CD4-positive, alpha-beta T cell treated with Interleukin-4 for 1 hour (primary cell): ENCODE measurements around the gene GRPEL2.

Source experiments
- DNase-seq, 2 donors: peaks; one replicate each; pipeline ENCODE4 v3.0.0-alpha.2; 2020 to 2022

The GRPEL2 gene

DNA sequence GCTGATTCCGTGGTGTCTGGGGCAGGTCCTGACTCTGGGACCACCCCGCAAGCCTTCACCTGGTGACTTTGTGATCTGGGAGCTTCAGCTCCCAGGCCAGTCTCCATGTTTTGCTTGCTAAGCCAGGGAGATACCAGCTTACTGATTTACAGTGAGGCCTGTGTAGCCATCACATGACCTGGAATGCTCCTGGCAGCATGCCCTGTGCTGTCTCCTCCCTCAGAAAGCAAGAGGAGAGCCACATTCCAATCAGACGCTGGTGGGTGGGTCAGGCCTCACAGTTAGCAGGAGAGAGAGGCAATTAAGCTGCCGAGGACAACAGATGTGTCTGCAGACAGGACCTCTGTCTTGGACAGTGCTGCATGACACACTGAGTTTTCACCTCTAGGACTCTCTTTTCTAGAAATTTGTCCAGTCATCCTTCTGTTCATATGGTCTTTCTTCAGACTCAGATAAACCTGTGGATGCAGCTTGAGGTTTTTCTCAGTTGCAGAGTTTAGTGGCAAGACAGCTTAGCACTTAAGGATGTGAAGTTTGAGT, 24.4 kb upstream of the GRPEL2 start:
- no peak for DNase-seq

- no peak for DNase-seq
Observed at GRCh38 chr5:149322518-149322917, 22.8 kb upstream of the GRPEL2 start.

- DNase-seq = no peak
Observed at GRCh38 chr5:149323210-149323609, 22.1 kb upstream of the GRPEL2 start.

DNA sequence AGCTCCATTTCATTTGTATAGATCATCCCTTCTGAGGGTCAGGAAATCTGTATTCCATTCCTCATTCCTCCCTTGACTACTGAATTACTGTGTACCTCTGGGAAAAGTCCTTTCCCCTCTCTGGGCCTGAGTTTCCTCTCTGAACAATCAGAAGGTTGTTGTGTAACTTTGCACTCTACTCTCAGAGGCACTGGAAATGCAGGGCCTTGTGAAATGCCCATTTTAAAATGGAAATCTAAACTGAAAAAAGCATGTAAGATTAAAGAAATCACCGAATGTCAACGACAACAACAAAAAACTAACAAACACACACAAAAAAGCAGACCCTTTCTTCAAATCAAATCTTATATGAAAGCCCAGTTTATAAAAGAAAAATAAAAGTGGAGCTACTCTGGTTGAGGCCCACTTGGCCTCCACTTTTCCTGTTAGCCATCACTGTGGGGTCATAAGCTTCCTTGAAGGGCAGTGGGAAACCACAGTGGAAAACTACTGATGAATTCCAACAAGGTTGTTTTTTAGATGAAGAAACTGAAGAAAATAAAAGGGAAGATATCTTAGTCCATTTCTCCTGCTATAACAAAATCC, 21.6 kb upstream of the GRPEL2 start:
- DNase-seq = no peak

DNA sequence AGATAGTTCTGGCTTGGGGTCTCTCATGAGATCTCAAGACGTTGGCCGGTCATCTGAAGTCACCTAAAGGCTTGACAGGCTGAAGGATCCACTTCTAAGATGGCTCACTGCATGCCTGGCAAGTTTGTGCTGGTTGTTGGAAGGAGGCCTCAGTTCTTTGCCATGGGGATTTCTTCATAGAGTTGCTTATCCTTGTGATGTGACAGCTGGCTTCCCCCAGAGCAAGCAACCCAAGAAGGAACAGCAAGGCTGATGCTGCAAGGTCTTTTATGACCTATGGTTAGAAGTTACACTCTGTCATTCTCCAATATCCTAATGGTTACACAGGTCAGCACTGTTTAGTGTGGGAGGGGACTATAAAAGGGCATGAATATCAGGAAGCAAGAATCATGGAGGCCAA, 20.7 kb upstream of the GRPEL2 start:
- no peak for DNase-seq

DNA sequence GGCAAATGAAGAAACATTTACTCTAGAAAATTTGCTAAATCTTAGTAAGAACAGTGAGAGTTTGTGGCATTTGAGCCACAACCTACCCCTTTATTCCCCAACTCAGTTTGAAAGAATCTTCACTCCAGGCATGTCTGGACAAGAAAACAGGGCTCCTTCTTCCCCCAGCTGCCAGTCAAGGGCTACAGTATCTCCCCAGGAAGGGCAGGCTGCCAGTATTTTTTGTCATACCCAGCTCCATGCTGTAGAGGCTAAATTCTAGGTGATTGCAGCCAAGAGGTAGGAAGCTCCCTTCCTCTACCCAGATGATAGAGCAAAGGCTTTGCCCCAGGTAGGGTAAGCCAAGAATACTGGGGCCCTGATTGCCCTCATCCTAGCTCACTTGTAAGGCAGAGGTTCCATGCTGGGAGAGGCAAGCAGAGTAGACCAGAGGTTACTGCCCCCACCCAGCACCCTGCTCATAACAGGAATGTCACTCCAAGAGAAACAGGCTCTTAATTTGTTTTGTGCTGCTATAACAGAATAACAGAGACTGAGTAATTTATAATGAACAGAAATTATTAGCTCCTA, 20.0 kb upstream of the GRPEL2 start:
- no peak for DNase-seq

- no peak for DNase-seq
Observed at GRCh38 chr5:149325894-149326293, 19.4 kb upstream of the GRPEL2 start.

GRCh38 chr5:149326611-149327010, 18.7 kb upstream of the GRPEL2 start:
- DNase-seq = no peak

DNA sequence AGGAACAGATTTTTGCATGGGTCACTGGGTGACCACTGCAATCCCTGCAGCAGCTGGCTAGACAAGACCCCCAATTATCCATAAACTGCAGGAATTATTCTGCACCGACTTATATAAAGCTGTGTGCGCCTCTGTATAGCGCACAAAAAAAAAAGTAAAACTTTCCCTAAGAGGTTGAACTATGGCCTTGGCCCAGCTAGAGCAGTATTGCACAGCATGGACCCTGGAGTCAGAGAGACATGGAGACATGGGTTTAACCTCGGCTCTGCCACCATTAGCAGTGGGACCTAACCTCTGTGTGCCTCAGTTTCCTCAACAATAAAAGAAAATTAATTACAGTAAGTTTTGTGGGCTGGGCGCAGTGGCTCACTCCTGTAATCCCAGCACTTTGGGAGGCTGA, 17.1 kb upstream of the GRPEL2 start:
- DNase-seq = no peak

DNA sequence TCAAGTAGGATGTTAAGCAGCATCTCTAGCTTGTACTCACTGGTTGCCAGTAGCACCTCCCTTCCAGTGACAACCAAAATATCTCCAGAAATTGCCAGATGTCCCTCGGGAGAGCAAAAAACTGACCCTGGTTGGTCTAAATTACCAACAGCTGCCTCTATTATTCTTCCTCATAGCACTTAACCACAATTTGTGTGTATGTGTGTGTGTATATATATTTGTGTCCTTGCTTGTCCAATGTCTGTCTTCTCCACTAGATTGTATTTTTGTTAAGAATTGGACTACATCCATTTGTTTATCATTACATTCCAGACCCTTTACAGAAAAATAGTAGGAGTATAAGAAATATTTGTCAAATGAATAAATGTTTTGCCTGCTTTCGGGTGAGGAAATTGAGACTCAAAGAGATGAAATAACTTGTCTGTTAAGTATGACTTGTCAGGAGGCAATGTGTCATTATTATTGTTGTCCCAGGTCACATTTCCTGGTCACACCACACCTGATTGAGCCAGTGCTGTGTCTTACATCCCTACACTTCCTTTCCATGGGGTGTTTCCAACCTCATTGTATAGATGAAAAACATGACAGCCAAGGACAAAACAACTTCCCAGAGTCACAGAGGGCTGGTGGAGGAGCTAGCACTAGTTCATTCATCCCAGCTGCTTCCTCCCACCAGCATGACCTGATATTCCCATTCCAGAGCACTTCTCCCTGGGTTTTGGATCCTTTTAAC, 11.4 kb upstream of the GRPEL2 start:
- no peak for DNase-seq

DNA sequence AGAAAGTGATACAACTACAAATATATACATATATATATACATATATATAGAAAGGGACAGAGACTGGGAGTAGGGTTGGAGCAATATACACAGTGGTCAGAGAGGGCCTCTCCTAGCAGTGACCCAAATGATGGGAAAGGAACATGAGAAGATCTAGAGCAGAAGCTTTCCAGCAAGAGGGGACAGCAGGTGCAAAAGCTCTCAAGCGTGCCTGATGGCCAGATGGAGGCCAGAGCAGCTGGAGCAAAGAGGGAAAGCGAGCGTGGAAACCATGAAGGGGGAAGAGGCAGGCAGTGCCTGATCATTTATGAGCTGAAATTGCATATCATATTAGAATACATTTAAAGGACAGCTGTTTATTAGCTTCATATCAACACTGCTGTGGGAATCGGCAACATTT, 7.6 kb upstream of the GRPEL2 start:
- no peak for DNase-seq

GRCh38 chr5:149338364-149338763, 6.9 kb upstream of the GRPEL2 start:
- no peak for DNase-seq

DNA sequence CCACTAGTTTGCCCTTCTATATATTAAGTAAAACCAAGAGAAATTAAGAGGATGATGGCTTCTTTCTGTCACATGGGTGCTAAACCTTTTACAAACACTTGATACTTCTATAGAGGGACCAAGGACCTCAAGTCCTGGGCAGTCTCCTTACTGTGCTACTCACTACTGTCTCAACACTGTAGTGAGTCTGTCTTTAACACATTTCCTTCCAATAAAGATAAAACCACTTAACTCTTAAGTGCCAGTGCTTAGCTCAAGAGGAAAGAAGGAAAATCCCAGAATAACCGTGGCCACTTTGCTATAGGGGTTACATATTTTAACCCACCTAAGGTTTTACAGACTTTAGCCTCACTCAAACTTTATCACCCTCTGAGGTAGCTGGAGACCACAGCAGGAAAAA, 4.4 kb upstream of the GRPEL2 start:
- no peak for DNase-seq

GRCh38 chr5:149341876-149342275, 3.4 kb upstream of the GRPEL2 start:
- DNase-seq = no peak

- DNase-seq = no peak
Observed at GRCh38 chr5:149344151-149344550, 1.1 kb upstream of the GRPEL2 start.

DNA sequence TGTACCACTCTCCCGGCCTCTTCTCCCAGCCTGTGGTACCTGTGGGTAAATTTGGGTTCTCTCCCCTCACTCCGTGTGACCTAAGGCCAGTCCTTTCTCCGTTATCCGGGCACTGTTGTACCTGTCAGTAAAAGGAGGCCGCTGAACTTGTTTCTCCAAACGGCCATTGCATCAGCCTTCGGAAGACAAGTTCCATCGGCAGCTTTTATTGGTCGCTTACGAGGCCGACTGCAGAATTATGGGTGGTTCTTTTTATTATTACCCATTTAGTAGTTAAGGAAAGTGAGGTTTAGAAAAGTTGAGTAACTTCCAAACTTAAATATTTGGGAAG, 558 bp downstream of the GRPEL2 start:
- peak in 1 of 2 donors; percentile 30 for DNase-seq

DNA sequence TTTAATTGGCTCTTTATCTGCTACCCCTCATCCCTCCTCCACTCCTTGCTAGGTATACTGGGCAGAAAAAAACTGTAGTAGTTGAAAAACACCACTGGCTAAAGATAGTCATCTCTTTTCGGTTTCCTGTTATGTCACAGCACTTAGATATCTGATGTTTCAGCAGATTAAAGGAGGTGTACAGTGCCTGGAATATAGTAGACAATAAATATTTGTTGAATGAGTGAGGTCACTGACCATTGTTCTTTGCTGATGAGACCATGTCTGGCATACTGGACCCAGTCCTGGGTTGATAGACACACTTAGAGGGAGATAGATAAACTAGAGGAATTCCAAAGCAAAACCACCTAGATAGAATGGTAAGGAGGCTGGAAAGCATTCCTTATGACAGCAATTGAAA, 3.2 kb downstream of the GRPEL2 start:
- peak in 1 of 2 donors; percentile 82 for DNase-seq

GRCh38 chr5:149349382-149349781, 4.1 kb downstream of the GRPEL2 start:
- no peak for DNase-seq

DNA sequence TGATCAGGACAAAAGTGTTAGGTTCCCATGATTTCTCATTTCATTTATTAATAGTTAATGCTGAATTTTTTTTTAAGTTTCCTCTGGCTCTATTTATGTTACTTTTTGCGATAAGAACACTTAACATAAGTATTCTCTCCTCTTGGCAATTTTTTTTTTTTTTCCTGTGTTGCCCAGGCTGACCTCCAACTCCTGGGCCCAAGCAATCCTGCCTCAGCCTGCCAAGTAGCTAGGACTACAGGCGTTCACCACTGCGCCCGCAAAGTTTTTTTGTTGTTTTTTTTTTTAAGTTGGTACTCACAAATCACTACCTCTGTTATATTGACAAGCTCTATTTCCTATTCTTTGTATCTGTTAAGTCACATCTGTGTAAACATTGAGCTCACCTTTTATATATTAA, 6.9 kb downstream of the GRPEL2 start:
- no peak for DNase-seq

DNA sequence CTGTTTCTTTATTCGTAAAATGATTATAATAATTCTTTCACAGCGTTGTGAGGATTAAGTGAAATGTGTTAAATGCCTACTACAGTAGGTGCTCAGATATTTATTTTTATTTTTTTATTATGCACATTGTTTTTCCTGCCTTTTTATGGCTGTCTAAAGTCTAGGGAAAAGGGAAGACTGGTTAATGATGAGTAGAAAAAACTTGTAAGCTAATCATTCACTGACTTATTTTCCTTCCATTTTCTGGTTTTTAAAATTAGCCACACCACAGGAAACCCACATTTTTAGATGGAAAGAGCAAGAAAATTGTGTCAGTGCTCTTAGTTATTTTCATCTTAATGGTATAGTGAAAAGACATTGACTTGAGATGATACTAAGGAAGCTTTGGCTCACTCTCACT, 8.6 kb downstream of the GRPEL2 start:
- DNase-seq = no peak

GRCh38 chr5:149355688-149356087, 10.4 kb downstream of the GRPEL2 start:
- DNase-seq = no peak

DNA sequence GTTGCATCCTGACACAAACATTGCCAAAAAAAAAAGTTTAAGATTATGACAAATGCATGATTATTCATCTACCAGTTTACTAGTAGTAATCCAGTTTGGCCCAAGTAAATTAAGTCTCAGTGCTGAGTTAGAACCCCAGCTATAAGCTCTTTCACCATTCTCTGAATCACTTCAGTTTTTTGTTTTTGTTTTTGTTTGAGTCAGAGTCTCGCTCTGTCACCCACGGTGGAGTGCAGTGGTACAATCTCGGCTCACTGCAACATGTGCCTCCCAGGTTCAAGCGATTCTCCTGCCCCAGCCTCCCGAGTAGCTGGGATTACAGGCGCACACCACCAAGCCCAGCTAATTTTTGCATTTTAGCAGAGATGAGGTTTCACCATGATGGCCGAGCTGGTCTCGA, 11.1 kb downstream of the GRPEL2 start:
- DNase-seq = no peak

GRCh38 chr5:149357370-149358293, 12.3 kb downstream of the GRPEL2 start, which contains the start of gene PCYOX1L:
Gene PCYOX1L, plus strand, starts transcription at chr5:149358046. Its CDS starts 23 bp downstream, at chr5:149358069.
- DNase-seq = peak; percentile 93 to 97
